Activated T-cell treated with anti-CD3 and anti-CD28 coated beads, Interleukin-2, amount 50 U/mL, for 24 hours (primary cell): ENCODE results near the gene DOCK1.

ENCODE experiments used
- DNase-seq: peaks from one replicate; pipeline ENCODE4 v3.0.0-alpha.2; 2020
- H3K27ac Mint-ChIP-seq: 2 replicates; pipeline ENCODE4 v1.8.0; 2020; ENCODE audit warnings: mild to moderate bottlenecking, mixed read lengths
- H3K27me3 Mint-ChIP-seq: 2 replicates; pipeline ENCODE4 v1.8.0; 2020; ENCODE audit warnings: mixed read lengths
- H3K36me3 Mint-ChIP-seq: 2 replicates; pipeline ENCODE4 v1.8.0; 2020; ENCODE audit warnings: low read depth, mixed read lengths
- H3K4me1 Mint-ChIP-seq: 2 replicates; pipeline ENCODE4 v1.8.0; 2020; ENCODE audit warnings: low read depth, mixed read lengths
- H3K4me3 Mint-ChIP-seq: 2 replicates; pipeline ENCODE4 v1.8.0; 2020; ENCODE audit warnings: mild to moderate bottlenecking, moderate library complexity, mixed read lengths
- H3K9me3 Mint-ChIP-seq: 2 replicates; pipeline ENCODE4 v1.8.0; 2020; ENCODE audit warnings: mixed read lengths

Gene DOCK1

GRCh38 chr10:127210936-127211466 is 305.8 kb downstream of the DOCK1 start:
- peaks cover 6% of the 10 kb centered on the region for H3K27me3 Mint-ChIP-seq
- no peak overlapping the region for H3K27ac Mint-ChIP-seq
- no peak for DNase-seq
- no peaks in the 10 kb centered on the region for H3K4me1 Mint-ChIP-seq
- no peaks in the 10 kb centered on the region for H3K36me3 Mint-ChIP-seq
- no peak overlapping the region for H3K4me3 Mint-ChIP-seq
- H3K9me3 Mint-ChIP-seq: no peaks in the 10 kb centered on the region

GRCh38 chr10:127215866-127216265 is 310.6 kb downstream of the DOCK1 start:
- H3K36me3 Mint-ChIP-seq: no peaks in the 10 kb centered on the region
- H3K27me3 Mint-ChIP-seq: peaks cover 6% of the 10 kb centered on the region
- DNase-seq: no peak
- H3K9me3 Mint-ChIP-seq: no peaks in the 10 kb centered on the region
- H3K27ac Mint-ChIP-seq: no peak overlapping the region
- H3K4me1 Mint-ChIP-seq: no peaks in the 10 kb centered on the region
- no peak overlapping the region for H3K4me3 Mint-ChIP-seq

GRCh38 chr10:127216274-127216673 is 311.0 kb downstream of the DOCK1 start:
- no peak for DNase-seq
- Mint-ChIP-seq H3K27me3 (peaks cover 6% of the 10 kb centered on the region), H3K36me3 (no peaks in the 10 kb centered on the region), H3K27ac (no peak overlapping the region), H3K9me3 (no peaks in the 10 kb centered on the region), H3K4me3 (no peak overlapping the region), H3K4me1 (no peaks in the 10 kb centered on the region)

GRCh38 chr10:127216786-127217185 is 311.6 kb downstream of the DOCK1 start:
- H3K4me3 Mint-ChIP-seq: no peak overlapping the region
- H3K4me1 Mint-ChIP-seq: no peaks in the 10 kb centered on the region
- no peaks in the 10 kb centered on the region for H3K36me3 Mint-ChIP-seq
- no peaks in the 10 kb centered on the region for H3K9me3 Mint-ChIP-seq
- H3K27ac Mint-ChIP-seq: no peak overlapping the region
- no peak for DNase-seq
- H3K27me3 Mint-ChIP-seq: peaks cover 6% of the 10 kb centered on the region

- no peak for DNase-seq
- no peak overlapping the region for H3K4me3 Mint-ChIP-seq
- H3K27me3 Mint-ChIP-seq: peaks cover 6% of the 10 kb centered on the region
- no peak overlapping the region for H3K27ac Mint-ChIP-seq
- no peaks in the 10 kb centered on the region for H3K36me3 Mint-ChIP-seq
- no peaks in the 10 kb centered on the region for H3K9me3 Mint-ChIP-seq
- no peaks in the 10 kb centered on the region for H3K4me1 Mint-ChIP-seq
Observed at GRCh38 chr10:127218658-127219057, 313.4 kb downstream of the DOCK1 start.

GRCh38 chr10:127221281-127221680 is 316.1 kb downstream of the DOCK1 start:
- Mint-ChIP-seq H3K36me3 (no peaks in the 10 kb centered on the region), H3K9me3 (no peaks in the 10 kb centered on the region), H3K4me1 (no peaks in the 10 kb centered on the region), H3K4me3 (no peak overlapping the region), H3K27me3 (no peaks in the 10 kb centered on the region), H3K27ac (no peak overlapping the region)
- no peak for DNase-seq

- Mint-ChIP-seq H3K4me3 (no peak overlapping the region), H3K9me3 (no peaks in the 10 kb centered on the region), H3K36me3 (no peaks in the 10 kb centered on the region), H3K27me3 (peaks cover 3% of the 10 kb centered on the region), H3K4me1 (no peaks in the 10 kb centered on the region), H3K27ac (no peak overlapping the region)
- DNase-seq: no peak
Observed at GRCh38 chr10:127227027-127227426, 321.8 kb downstream of the DOCK1 start.

- Mint-ChIP-seq H3K36me3 (no peaks in the 10 kb centered on the region), H3K9me3 (no peaks in the 10 kb centered on the region), H3K4me3 (no peak overlapping the region), H3K27me3 (peaks cover 3% of the 10 kb centered on the region), H3K4me1 (no peaks in the 10 kb centered on the region), H3K27ac (no peak overlapping the region)
- DNase-seq: no peak
Observed at GRCh38 chr10:127227663-127228062, 322.4 kb downstream of the DOCK1 start.

GRCh38 chr10:127228195-127228787 is 323.1 kb downstream of the DOCK1 start:
- no peaks in the 10 kb centered on the region for H3K36me3 Mint-ChIP-seq
- no peaks in the 10 kb centered on the region for H3K9me3 Mint-ChIP-seq
- H3K27ac Mint-ChIP-seq: no peak overlapping the region
- H3K27me3 Mint-ChIP-seq: peaks cover 3% of the 10 kb centered on the region
- no peaks in the 10 kb centered on the region for H3K4me1 Mint-ChIP-seq
- no peak for DNase-seq
- no peak overlapping the region for H3K4me3 Mint-ChIP-seq

GRCh38 chr10:127234306-127234800 is 329.1 kb downstream of the DOCK1 start:
- DNase-seq: no peak
- Mint-ChIP-seq H3K4me1 (no peaks in the 10 kb centered on the region), H3K9me3 (no peaks in the 10 kb centered on the region), H3K36me3 (no peaks in the 10 kb centered on the region), H3K27me3 (peaks cover 3% of the 10 kb centered on the region), H3K4me3 (no peak overlapping the region), H3K27ac (no peak overlapping the region)

- no peak overlapping the region for H3K4me3 Mint-ChIP-seq
- H3K4me1 Mint-ChIP-seq: no peaks in the 10 kb centered on the region
- DNase-seq: no peak
- H3K27ac Mint-ChIP-seq: no peak overlapping the region
- H3K9me3 Mint-ChIP-seq: no peaks in the 10 kb centered on the region
- H3K27me3 Mint-ChIP-seq: peaks cover 3% of the 10 kb centered on the region
- no peaks in the 10 kb centered on the region for H3K36me3 Mint-ChIP-seq
Observed at GRCh38 chr10:127236266-127236665, 331.0 kb downstream of the DOCK1 start.

GRCh38 chr10:127242914-127243313 is 337.7 kb downstream of the DOCK1 start:
- H3K27me3 Mint-ChIP-seq: peaks cover 4% of the 10 kb centered on the region
- no peak overlapping the region for H3K27ac Mint-ChIP-seq
- no peaks in the 10 kb centered on the region for H3K9me3 Mint-ChIP-seq
- no peak overlapping the region for H3K4me3 Mint-ChIP-seq
- DNase-seq: no peak
- no peaks in the 10 kb centered on the region for H3K36me3 Mint-ChIP-seq
- H3K4me1 Mint-ChIP-seq: no peaks in the 10 kb centered on the region

- H3K27ac Mint-ChIP-seq: no peak overlapping the region
- peak; percentile 34 for DNase-seq
- H3K27me3 Mint-ChIP-seq: peaks cover 10% of the 10 kb centered on the region
- H3K4me3 Mint-ChIP-seq: no peak overlapping the region
- H3K9me3 Mint-ChIP-seq: no peaks in the 10 kb centered on the region
- no peaks in the 10 kb centered on the region for H3K36me3 Mint-ChIP-seq
- H3K4me1 Mint-ChIP-seq: no peaks in the 10 kb centered on the region
Observed at GRCh38 chr10:127243490-127244272, 338.5 kb downstream of the DOCK1 start.

GRCh38 chr10:127245456-127245855 is 340.2 kb downstream of the DOCK1 start:
- H3K4me3 Mint-ChIP-seq: no peak overlapping the region
- no peak overlapping the region for H3K27ac Mint-ChIP-seq
- H3K4me1 Mint-ChIP-seq: no peaks in the 10 kb centered on the region
- no peaks in the 10 kb centered on the region for H3K36me3 Mint-ChIP-seq
- DNase-seq: no peak
- H3K27me3 Mint-ChIP-seq: peaks cover 17% of the 10 kb centered on the region
- no peaks in the 10 kb centered on the region for H3K9me3 Mint-ChIP-seq

- no peak overlapping the region for H3K4me3 Mint-ChIP-seq
- peaks cover 21% of the 10 kb centered on the region for H3K27me3 Mint-ChIP-seq
- no peak for DNase-seq
- peaks cover 11% of the 10 kb centered on the region for H3K4me1 Mint-ChIP-seq
- no peaks in the 10 kb centered on the region for H3K9me3 Mint-ChIP-seq
- no peak overlapping the region for H3K27ac Mint-ChIP-seq
- no peaks in the 10 kb centered on the region for H3K36me3 Mint-ChIP-seq
Observed at GRCh38 chr10:127250031-127250430, 344.8 kb downstream of the DOCK1 start.
